PC-3 (cell line): Measurements from ENCODE around the gene ATG4B. TPM values are rescaled to one million over a fixed set of nuclear protein-coding genes. Genes with fewer than 3 reads are reported as not detected.

Experiments
- ATAC-seq: fragments of 200-7000 bp; cut with Tn5 transposase; 2 replicates; pipeline ENCODE4 v1.9.1; 2020; ENCODE audit warnings: mild to moderate bottlenecking, moderate library complexity
- BruUV-seq: library from RNA; stranded (reverse); fragments of 400-500 nt; replicated peaks from 2 replicates; lab custom pipeline; 2021; lab: Mats Ljungman, UMichigan
- CTCF ChIA-PET: fragments of 300-600 bp; sonication (Branson Sonifier 250); formaldehyde crosslinking; loops from one replicate; lab custom pipeline; 2022; ENCODE audit warnings: antibody characterized with exemption; lab: Charles Lee
- POLR2A ChIA-PET: fragments of 300-600 bp; sonication (Branson Sonifier 250); formaldehyde crosslinking; loops from one replicate; lab custom pipeline; 2022; ENCODE audit warnings: antibody characterized with exemption; ENCODE audit not compliant: unreplicated experiment; lab: Charles Lee
- DNase-seq: peaks from one replicate; pipeline ENCODE4 v3.0.0-alpha.2; 2015
- H2AFZ ChIP-seq: fragments of 300-600 bp; sonication (generic); 2 replicates; pipeline ENCODE4 v1.6.0; 2016; ENCODE audit warnings: antibody characterized with exemption, low read length
- H3F3A ChIP-seq: fragments of 300-600 bp; sonication (generic); one replicate; pipeline ENCODE4 v1.6.0; 2017; ENCODE audit warnings: antibody characterized with exemption, low read length, control low read depth, mild to moderate bottlenecking; ENCODE audit not compliant: unreplicated experiment
- H3K27ac ChIP-seq: fragments of 300-600 bp; sonication (generic); 2 replicates; pipeline ENCODE4 v1.5.1; 2016; ENCODE audit warnings: mild to moderate bottlenecking, low read length
- H3K27me3 ChIP-seq: fragments of 300-600 bp; sonication (generic); 2 replicates; pipeline ENCODE4 v1.6.1; 2016; ENCODE audit warnings: low read length, mixed read lengths
- H3K36me3 ChIP-seq: fragments of 300-600 bp; sonication (generic); 2 replicates; pipeline ENCODE4 v1.6.1; 2016; ENCODE audit warnings: low read depth, mixed run types, low read length, mixed read lengths
- H3K4me1 ChIP-seq: fragments of 300-600 bp; sonication (generic); 2 replicates; pipeline ENCODE4 v1.5.1; 2016; ENCODE audit warnings: low read length; ENCODE audit not compliant: insufficient read depth
- H3K4me2 ChIP-seq: fragments of 300-600 bp; sonication (generic); 2 replicates; pipeline ENCODE4 v1.6.0; 2016; ENCODE audit warnings: low read length
- H3K4me3 ChIP-seq: fragments of 300-600 bp; sonication (generic); 2 replicates; pipeline ENCODE4 v1.5.1; 2016; ENCODE audit warnings: mild to moderate bottlenecking, low read length, mixed read lengths
- H3K79me2 ChIP-seq: fragments of 300-600 bp; sonication (generic); 2 replicates; pipeline ENCODE4 v1.6.1; 2017; ENCODE audit warnings: low read length, mixed read lengths
- H3K9ac ChIP-seq: fragments of 300-600 bp; sonication (generic); 2 replicates; pipeline ENCODE4 v1.6.0; 2016; ENCODE audit warnings: mild to moderate bottlenecking, low read length
- H3K9me2 ChIP-seq: fragments of 300-600 bp; sonication (generic); replicated peaks from 2 replicates; pipeline ENCODE4 v1.6.1; 2016; ENCODE audit warnings: mixed run types, low read length, mixed read lengths
- H3K9me3 ChIP-seq: fragments of 300-600 bp; sonication (generic); 2 replicates; pipeline ENCODE4 v1.6.1; 2016; ENCODE audit warnings: low read length, mixed read lengths
- H4K20me1 ChIP-seq: fragments of 300-600 bp; sonication (generic); 2 replicates; pipeline ENCODE4 v1.6.1; 2016; ENCODE audit warnings: low read length, mixed read lengths
- CTCF ChIP-seq: fragments of 300-600 bp; sonication (generic); conservative IDR thresholded peaks from 2 replicates; pipeline ENCODE4 v1.5.1; 2017; ENCODE audit warnings: antibody characterized with exemption, low read depth, mild to moderate bottlenecking, low read length
- EZH2 ChIP-seq: fragments of 300-600 bp; sonication (generic); IDR thresholded peaks from one replicate; pipeline ENCODE4 v1.6.1; 2017; ENCODE audit warnings: antibody characterized with exemption, mild to moderate bottlenecking, low read length; ENCODE audit not compliant: unreplicated experiment
- EZH2phosphoT487 ChIP-seq: fragments of 300-600 bp; sonication (generic); IDR thresholded peaks from 2 replicates; pipeline ENCODE4 v1.6.1; 2018; ENCODE audit warnings: mild to moderate bottlenecking, antibody characterized with exemption, low read length, borderline replicate concordance
- intact Hi-C: fragments of 100-400 bp; cut with micrococcal nuclease; formaldehyde crosslinking; loops from 2 replicates; pipeline ENCODE4 v1.9.0; 2023
- total RNA-seq: library from RNA; depleted of rRNA; stranded (reverse); fragments of >200 nt; gene quantifications from 2 replicates; pipeline ENCODE4 v1.2.3, GENCODE V29; 2014

ATG4B gene
- total RNA-seq, 1 experiment from 2014 or later, result 83.0 TPM

GRCh38 chr2:241668354-241668753, 30.9 kb downstream of the ATG4B start:
- H3F3A ChIP-seq, result no peaks in the 10 kb centered on the region
- DNase-seq (no peak), ATAC-seq (no peak)
- TF ChIP-seq CTCF (no peak), EZH2phosphoT487 (no peak), EZH2 (no peak)
- no peaks in the 10 kb centered on the region for H4K20me1 ChIP-seq
- H3K36me3 ChIP-seq, result peaks cover 6% of the 10 kb centered on the region; the same call in 1 of the 2 replicates
- CTCF ChIA-PET, result no interaction called here
- no peak overlapping the region for H3K4me3 ChIP-seq
- H3K9ac ChIP-seq, result no peak overlapping the region
- H3K27me3 ChIP-seq, result no peaks in the 10 kb centered on the region
- H2AFZ ChIP-seq, result no peak overlapping the region
- no TSS peak for BruUV-seq
- POLR2A ChIA-PET, result no interaction called here
- intact Hi-C loops, result no loop called here
- no peak overlapping the region for H3K27ac ChIP-seq
- peaks cover 16% of the 10 kb centered on the region for H3K4me1 ChIP-seq
- H3K9me3 ChIP-seq, result no peaks in the 10 kb centered on the region
- H3K4me2 ChIP-seq, result no peak overlapping the region
- no peaks in the 10 kb centered on the region for H3K79me2 ChIP-seq
- H3K9me2 ChIP-seq, result no peaks in the 10 kb centered on the region

- Histone ChIP-seq H4K20me1 (no peaks in the 10 kb centered on the region), H3K9me2 (no peaks in the 10 kb centered on the region), H3K4me2 (no peak overlapping the region), H2AFZ (no peak overlapping the region), H3K9ac (no peak overlapping the region), H3K4me3 (no peak overlapping the region), H3F3A (no peaks in the 10 kb centered on the region), H3K4me1 (peaks cover 16% of the 10 kb centered on the region), H3K9me3 (no peaks in the 10 kb centered on the region), H3K27ac (no peak overlapping the region), H3K27me3 (no peaks in the 10 kb centered on the region), H3K36me3 (peaks cover 6% of the 10 kb centered on the region; the same call in 1 of the 2 replicates), H3K79me2 (no peaks in the 10 kb centered on the region)
- POLR2A ChIA-PET, result no interaction called here
- BruUV-seq, result no TSS peak
- no peak for DNase-seq
- CTCF ChIA-PET, result no interaction called here
- intact Hi-C loops, result no loop called here
- TF ChIP-seq EZH2phosphoT487 (no peak), CTCF (no peak), EZH2 (no peak)
- ATAC-seq, result no peak
Measured at GRCh38 chr2:241668839-241669238, 31.3 kb downstream of the ATG4B start.

- BruUV-seq, result no TSS peak
- H3K9me2 ChIP-seq, result no peaks in the 10 kb centered on the region
- no peaks in the 10 kb centered on the region for H3K27me3 ChIP-seq
- H3K36me3 ChIP-seq, result peaks cover 8% of the 10 kb centered on the region; the same call in 1 of the 2 replicates
- intact Hi-C loops, result no loop called here
- no peaks in the 10 kb centered on the region for H4K20me1 ChIP-seq
- DNase-seq, result no peak
- CTCF ChIA-PET, result no interaction called here
- no peak overlapping the region for H3K4me3 ChIP-seq
- POLR2A ChIA-PET, result no interaction called here
- no peak for ATAC-seq
- H3F3A ChIP-seq, result no peaks in the 10 kb centered on the region
- H3K27ac ChIP-seq, result no peak overlapping the region
- peaks cover 2% of the 10 kb centered on the region; the same call in 1 of the 2 replicates for H3K4me1 ChIP-seq
- TF ChIP-seq EZH2phosphoT487 (no peak), CTCF (no peak)
- no peaks in the 10 kb centered on the region for H3K79me2 ChIP-seq
- no peak overlapping the region for H2AFZ ChIP-seq
- H3K9ac ChIP-seq, result no peak overlapping the region
- H3K4me2 ChIP-seq, result no peak overlapping the region
- no peaks in the 10 kb centered on the region for H3K9me3 ChIP-seq
Measured at GRCh38 chr2:241670333-241671110, 33.0 kb downstream of the ATG4B start.
